Tibial artery (tissue), 4 donors: Measurements from ENCODE around the gene POLDIP2.

Experiments
- DNase-seq, 2 donors: peaks; one replicate each; pipeline ENCODE4 v3.0.0-alpha.2; 2019
- H3K27ac ChIP-seq, 2 donors: fragments of 200-600 bp; sonication (generic) in 1 of 2; 1 replicate in 1 of 2; 2 replicates in 1 of 2; pipeline ENCODE4 v1.5.1; 2018 to 2019; ENCODE audit warnings: mild to moderate bottlenecking in 1 of 2
- H3K27me3 ChIP-seq, 2 donors: fragments of 200-600 bp; sonication (generic) in 1 of 2; one replicate each; pipeline versions ENCODE4 v1.5.1 to v1.6.0; 2016 to 2019
- H3K36me3 ChIP-seq, 3 donors: fragments of 200-600 bp; sonication (generic) in 2 of 3; one replicate each; pipeline ENCODE4 v1.5.1; 2016 to 2019; ENCODE audit warnings: mild to moderate bottlenecking in 2 of 3
- H3K4me1 ChIP-seq, 4 donors: fragments of 200-600 bp; sonication (generic) in 2 of 4; 1 replicate in 3 of 4; 2 replicates in 1 of 4; pipeline ENCODE4 v1.5.1; 2016 to 2019
- H3K4me3 ChIP-seq, 2 donors: fragments of 200-600 bp; sonication (generic) in 1 of 2; 1 replicate in 1 of 2; 2 replicates in 1 of 2; pipeline ENCODE4 v1.5.1; 2018 to 2019; ENCODE audit warnings: mild to moderate bottlenecking in 2 of 2
- H3K9me3 ChIP-seq, 3 donors: fragments of 200-600 bp; sonication (generic) in 1 of 3; one replicate each; pipeline ENCODE4 v1.5.1; 2016 to 2019
- CTCF ChIP-seq, 2 experiments: fragments of 200-600 bp in 1 of 2; fragments of 450-650 bp in 1 of 2; IDR thresholded peaks; one replicate each; pipeline ENCODE4 v1.5.1; 2017 to 2019; ENCODE audit warnings: antibody characterized with exemption in 2 of 2, mild to moderate bottlenecking in 1 of 2, moderate library complexity in 1 of 2
- intact Hi-C: fragments of 100-400 bp; cut with DNase I; formaldehyde crosslinking; loops from one replicate; pipeline ENCODE4 v1.15.0; 2023; ENCODE audit warnings: low total_unique reads

Gene POLDIP2

GRCh38 chr17:28395426-28395825 lies 38.1 kb upstream of the POLDIP2 start:
- Histone ChIP-seq H3K9me3 (no peaks in the 10 kb centered on the region), H3K27ac (no peak overlapping the region), H3K4me3 (no peak overlapping the region), H3K36me3 (peaks cover 42 to 97% (median 81%) of the 10 kb centered on the region in 3 donors), H3K27me3 (no peaks in the 10 kb centered on the region), H3K4me1 (no peaks in the 10 kb centered on the region)
- intact Hi-C loops, result no loop called here
- no peak for TF ChIP-seq CTCF (IDR thresholded peaks at IDR 0.05)
- DNase-seq, result no peak

GRCh38 chr17:28394337-28395116 lies 37.2 kb upstream of the POLDIP2 start:
- no peak overlapping the region for H3K27ac ChIP-seq
- no peaks in the 10 kb centered on the region for H3K9me3 ChIP-seq
- H3K27me3 ChIP-seq, result no peaks in the 10 kb centered on the region
- H3K36me3 ChIP-seq, result peaks cover 46 to 97% (median 83%) of the 10 kb centered on the region in 3 donors
- no peak for TF ChIP-seq CTCF (IDR thresholded peaks at IDR 0.05)
- no peaks in the 10 kb centered on the region for H3K4me1 ChIP-seq
- DNase-seq, result no peak
- H3K4me3 ChIP-seq, result no peak overlapping the region
- intact Hi-C loops, result no loop called here

GRCh38 chr17:28392491-28392890 lies 35.2 kb upstream of the POLDIP2 start:
- Histone ChIP-seq H3K27me3 (no peaks in the 10 kb centered on the region), H3K27ac (no peak overlapping the region), H3K36me3 (peaks cover 59 to 97% (median 80%) of the 10 kb centered on the region in 3 donors), H3K4me1 (no peaks in the 10 kb centered on the region), H3K4me3 (no peak overlapping the region), H3K9me3 (no peaks in the 10 kb centered on the region)
- TF ChIP-seq CTCF (IDR thresholded peaks at IDR 0.05), result no peak
- no peak for DNase-seq
- intact Hi-C loops, result no loop called here

- peaks cover 55 to 89% (median 75%) of the 10 kb centered on the region in 3 donors for H3K36me3 ChIP-seq
- H3K27ac ChIP-seq, result no peak overlapping the region
- no peaks in the 10 kb centered on the region for H3K27me3 ChIP-seq
- no peak for TF ChIP-seq CTCF (IDR thresholded peaks at IDR 0.05)
- intact Hi-C loops, result no loop called here
- H3K9me3 ChIP-seq, result no peaks in the 10 kb centered on the region
- no peak overlapping the region for H3K4me3 ChIP-seq
- no peaks in the 10 kb centered on the region for H3K4me1 ChIP-seq
- no peak for DNase-seq
Observed at GRCh38 chr17:28391401-28391800, 34.1 kb upstream of the POLDIP2 start.

GRCh38 chr17:28390984-28391383 lies 33.7 kb upstream of the POLDIP2 start:
- Histone ChIP-seq H3K27ac (no peak overlapping the region), H3K9me3 (no peaks in the 10 kb centered on the region), H3K4me1 (no peaks in the 10 kb centered on the region), H3K27me3 (no peaks in the 10 kb centered on the region), H3K4me3 (no peak overlapping the region), H3K36me3 (peaks cover 51 to 85% (median 70%) of the 10 kb centered on the region in 3 donors)
- no peak for TF ChIP-seq CTCF (IDR thresholded peaks at IDR 0.05)
- intact Hi-C loops, result no loop called here
- no peak for DNase-seq
